Pancreas (tissue), 10 donors: Measurements from ENCODE around the gene ZNF587B. TPM values are rescaled to one million over a fixed set of nuclear protein-coding genes. Genes with fewer than 3 reads are reported as not detected.
"Not testable (repeated sequence)": the region's sequence is repeated elsewhere in the genome, so short reads cannot be mapped to it uniquely, and the experiment has no call there.

Source experiments
- ATAC-seq, 4 donors: fragments of 200-7000 bp; cut with Tn5 transposase; one replicate each; pipeline versions ENCODE4 v1.8.0 to v1.9.1; 2020; ENCODE audit warnings: mild to moderate bottlenecking in 4 of 4, moderate library complexity in 4 of 4
- DNase-seq, 6 donors: peaks; one replicate each; pipeline ENCODE4 v3.0.0-alpha.2; 2020
- FAIRE-seq: peaks from 2 replicates; lab custom pipeline; 2012; peaks lifted over from hg19 to GRCh38; lab: Jason Lieb, UNC
- H3K27ac ChIP-seq, 4 donors: fragments of 200-600 bp; sonication (generic); 1 replicate in 3 of 4; 2 replicates in 1 of 4; pipeline versions ENCODE4 v1.5.0 to v1.8.0; 2020
- H3K27me3 ChIP-seq, 4 donors: fragments of 200-600 bp; one replicate each; pipeline ENCODE4 v1.8.0; 2021
- H3K36me3 ChIP-seq, 3 donors: fragments of 200-600 bp; sonication (generic) in 1 of 3; one replicate each; pipeline versions ENCODE4 v1.5.0 to v1.8.0; 2020 to 2021
- H3K4me1 ChIP-seq, 3 donors: fragments of 200-600 bp; one replicate each; pipeline ENCODE4 v1.8.0; 2021
- H3K4me3 ChIP-seq, 4 donors: fragments of 200-600 bp; sonication (generic) in 2 of 4; one replicate each; pipeline versions ENCODE4 v1.5.0 to v1.8.0; 2020 to 2021
- H3K9me3 ChIP-seq, 4 donors: fragments of 200-600 bp; one replicate each; pipeline ENCODE4 v1.8.0; 2021
- WGBS, 2 donors: extraction: QIAGEN DNeasy Blood & Tissue Kit; methylation state at CpG; one replicate each; pipeline ENCODE4 v1.1.7; 2013; 5-methylcytosine and 5-hydroxymethylcytosine counted together
- intact Hi-C, 3 donors: fragments of 100-400 bp; cut with DNase I; formaldehyde crosslinking; loops; one replicate each; pipeline versions ENCODE4 v1.11.1 to v1.14.2; 2022
- polyA plus RNA-seq, 2 donors: library from polyadenylated mRNA; stranded (reverse); fragments of 200-250 nt; gene quantifications; one replicate each; pipeline ENCODE4 v1.2.3, GENCODE V29; 2013
- total RNA-seq, 6 donors: library from RNA; stranded (reverse); fragmentation: NEBNext Ultra II Directional in 4 of 6; extraction: Animal tissue kit (Norgen Biotek cat#: 25700) in 4 of 6; gene quantifications; one replicate each; pipeline versions ENCODE4 v1.2.1 to v1.2.4, GENCODE V29; 2021 to 2023
- TF ChIP-seq, protein P1 (sequence below), 4 donors: fragments of 200-600 bp; sonication (generic) in 3 of 4; IDR thresholded peaks; one replicate each; pipeline versions ENCODE4 v1.5.0 to v1.8.0; 2021; ENCODE audit warnings: antibody characterized with exemption in 4 of 4
- donor health status: healthy with polysubstance abuse.
- donor health status: DM: no; HTN: no; CAD: no; lungs with moderate emphysema.
- donor health status: DM: no; HTN: no; CAD: no.
- donor health status: control.
- donor health status: control.
- donor health status: Bipolar disorder and iron deficiency.
- donor health status: DM: yes; HTN: yes; CAD: no.
- donor health status: DM: no; HTN: no; CAD: no.
- donor health status: DM: no; HTN: no; CAD: no.
- donor health status: DM: yes; HTN: yes; CAD: no.

The ZNF587B gene
- total and polyA plus RNA-seq, 8 donors: 4.4 to 10.3 (median 8.5) TPM

DNA sequence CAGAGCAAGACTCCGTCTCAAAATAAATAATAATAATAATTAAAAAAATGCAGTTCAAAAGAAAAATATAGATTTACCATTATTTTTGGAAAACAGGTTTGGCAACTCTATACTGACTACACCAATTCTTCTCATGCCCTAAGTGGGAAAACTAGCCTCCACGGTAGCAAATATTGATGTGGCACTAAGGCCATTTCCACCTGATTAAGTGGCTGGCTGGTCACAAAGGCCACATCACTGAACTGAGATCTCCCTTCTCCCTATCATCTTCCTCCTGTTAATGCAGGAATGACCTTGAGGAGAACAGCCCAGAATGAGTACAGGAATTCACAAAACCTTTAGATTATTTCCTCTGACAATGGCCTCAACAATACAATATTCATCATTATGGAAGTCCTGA lies 40.1 kb downstream of the ZNF587B start:
- H3K27ac ChIP-seq: no peak overlapping the region
- H3K9me3 ChIP-seq: peaks cover 0 to 5% (median 2%) of the 10 kb centered on the region in 4 donors
- TF ChIP-seq, protein P1, sequence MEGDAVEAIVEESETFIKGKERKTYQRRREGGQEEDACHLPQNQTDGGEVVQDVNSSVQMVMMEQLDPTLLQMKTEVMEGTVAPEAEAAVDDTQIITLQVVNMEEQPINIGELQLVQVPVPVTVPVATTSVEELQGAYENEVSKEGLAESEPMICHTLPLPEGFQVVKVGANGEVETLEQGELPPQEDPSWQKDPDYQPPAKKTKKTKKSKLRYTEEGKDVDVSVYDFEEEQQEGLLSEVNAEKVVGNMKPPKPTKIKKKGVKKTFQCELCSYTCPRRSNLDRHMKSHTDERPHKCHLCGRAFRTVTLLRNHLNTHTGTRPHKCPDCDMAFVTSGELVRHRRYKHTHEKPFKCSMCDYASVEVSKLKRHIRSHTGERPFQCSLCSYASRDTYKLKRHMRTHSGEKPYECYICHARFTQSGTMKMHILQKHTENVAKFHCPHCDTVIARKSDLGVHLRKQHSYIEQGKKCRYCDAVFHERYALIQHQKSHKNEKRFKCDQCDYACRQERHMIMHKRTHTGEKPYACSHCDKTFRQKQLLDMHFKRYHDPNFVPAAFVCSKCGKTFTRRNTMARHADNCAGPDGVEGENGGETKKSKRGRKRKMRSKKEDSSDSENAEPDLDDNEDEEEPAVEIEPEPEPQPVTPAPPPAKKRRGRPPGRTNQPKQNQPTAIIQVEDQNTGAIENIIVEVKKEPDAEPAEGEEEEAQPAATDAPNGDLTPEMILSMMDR (IDR thresholded peaks at IDR 0.05): no peak
- no peaks in the 10 kb centered on the region for H3K4me1 ChIP-seq
- 26 to 33% methylated on average over 2 of the region's 2 CpGs for WGBS, 2 donors
- peaks cover under 1 to 30% (median 27%) of the 10 kb centered on the region in 3 donors for H3K36me3 ChIP-seq
- DNase-seq (no peak), ATAC-seq (peak in 1 of 4 donors; percentile 21), FAIRE-seq (no peak)
- intact Hi-C loops: no loop called here
- no peaks in the 10 kb centered on the region for H3K27me3 ChIP-seq
- H3K4me3 ChIP-seq: no peak overlapping the region

DNA sequence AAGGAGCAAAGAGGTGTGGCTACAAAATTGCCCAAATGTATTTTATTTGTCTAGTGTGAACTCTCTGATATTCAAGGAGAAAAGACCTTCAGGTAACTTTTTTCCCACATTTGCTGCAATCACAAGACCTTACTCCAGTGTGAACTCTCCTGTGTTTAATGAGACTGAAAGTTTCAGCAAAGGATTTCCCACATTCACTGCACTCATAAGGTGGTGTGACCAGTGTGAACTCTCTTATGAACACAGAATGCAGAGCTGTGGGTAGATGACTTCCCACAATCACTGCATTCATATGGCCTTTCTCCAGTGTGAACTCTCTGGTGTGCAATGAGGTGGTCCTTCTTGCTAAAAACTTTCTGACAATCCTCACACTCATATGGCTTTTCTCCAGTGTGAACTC lies 42.4 kb downstream of the ZNF587B start:
- TF ChIP-seq, protein P1 (IDR thresholded peaks at IDR 0.05): no peak
- FAIRE-seq: no peak

DNA sequence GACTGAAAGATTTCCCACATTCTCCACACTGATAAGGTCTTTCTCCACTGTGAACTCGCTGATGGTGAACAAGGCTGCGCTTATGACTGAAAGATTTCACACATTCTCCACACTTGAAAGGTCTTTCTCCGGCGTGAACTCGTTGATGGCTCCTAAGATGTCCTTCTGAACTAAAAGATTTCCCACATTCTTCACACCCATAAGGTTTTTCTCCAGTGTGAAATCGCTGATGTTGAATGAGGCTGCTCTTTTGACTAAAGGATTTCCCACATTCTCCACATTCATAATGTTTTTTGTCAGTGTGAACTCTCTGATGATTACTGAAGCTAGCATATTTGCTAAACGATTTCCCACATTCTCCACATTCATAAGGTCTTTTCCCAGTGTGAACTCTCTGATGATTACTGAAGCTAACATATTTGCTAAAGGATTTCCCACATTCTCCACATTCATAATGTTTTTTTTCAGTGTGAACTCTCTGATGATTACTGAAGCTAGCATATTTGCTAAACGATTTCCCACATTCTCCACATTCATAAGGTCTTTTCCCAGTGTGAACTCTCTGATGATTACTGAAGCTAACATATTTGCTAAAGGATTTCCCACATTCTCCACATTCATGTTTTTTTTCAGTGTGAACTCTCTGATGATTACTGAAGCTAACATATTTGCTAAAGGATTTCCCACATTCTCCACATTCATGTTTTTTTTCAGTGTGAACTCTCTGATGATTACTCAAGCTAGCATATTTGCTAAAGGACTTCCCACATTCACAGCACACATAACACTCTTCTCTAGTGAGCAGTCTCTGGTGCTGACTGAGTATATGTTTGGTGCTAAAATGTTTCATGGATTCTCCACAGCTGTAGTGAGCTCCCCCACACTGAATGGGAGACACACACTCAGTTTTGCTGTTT lies 44.0 kb downstream of the ZNF587B start:
- 89 to 92% methylated on average over 8 of the region's 8 CpGs for WGBS, 2 donors
- H3K27ac ChIP-seq, DNase-seq, H3K4me3 ChIP-seq, H3K36me3 ChIP-seq, H3K27me3 ChIP-seq, H3K9me3 ChIP-seq, intact Hi-C loops, ATAC-seq, H3K4me1 ChIP-seq, FAIRE-seq: not testable (repeated sequence)

More for the DNA sequence above, 42.4 kb downstream of the ZNF587B start:
- intact Hi-C loops: no loop called here
- no peaks in the 10 kb centered on the region for H3K4me1 ChIP-seq
- peaks cover 0 to 5% (median 2%) of the 10 kb centered on the region in 4 donors for H3K9me3 ChIP-seq
- no peak overlapping the region for H3K4me3 ChIP-seq
- ATAC-seq (no peak), DNase-seq (no peak)
- no peak overlapping the region for H3K27ac ChIP-seq
- no peaks in the 10 kb centered on the region for H3K27me3 ChIP-seq
- peaks cover 0 to 10% (median 7%) of the 10 kb centered on the region in 3 donors for H3K36me3 ChIP-seq

DNA sequence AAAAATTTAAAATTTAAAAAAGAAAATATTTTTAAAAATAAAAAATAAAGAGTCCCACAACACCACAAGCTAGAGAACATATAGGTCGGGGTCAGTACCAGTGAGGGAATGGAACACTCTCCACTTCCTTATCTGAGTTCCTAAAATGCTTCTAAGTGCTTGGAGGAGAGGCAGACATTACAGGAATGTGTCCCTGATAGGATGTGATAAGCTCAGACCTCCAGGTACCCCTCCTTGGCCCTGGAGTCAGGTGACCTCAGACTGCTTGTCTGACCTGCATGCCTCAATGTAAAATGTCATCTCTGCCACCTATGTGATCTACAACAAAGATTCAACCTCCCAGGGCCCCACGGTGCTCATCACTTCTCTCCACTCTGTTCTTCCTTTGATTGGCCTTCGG lies 55.9 kb downstream of the ZNF587B start:
- intact Hi-C loops: no loop called here
- Histone ChIP-seq H3K9me3 (no peaks in the 10 kb centered on the region), H3K4me1 (no peaks in the 10 kb centered on the region), H3K36me3 (no peaks in the 10 kb centered on the region), H3K27ac (no peak overlapping the region), H3K4me3 (no peak overlapping the region), H3K27me3 (no peaks in the 10 kb centered on the region)
- TF ChIP-seq, protein P1 (IDR thresholded peaks at IDR 0.05): no peak
- 77 to 81% methylated on average over 3 of the region's 3 CpGs for WGBS, 2 donors
- no peak for DNase-seq
- no peak for ATAC-seq
- no peak for FAIRE-seq

DNA sequence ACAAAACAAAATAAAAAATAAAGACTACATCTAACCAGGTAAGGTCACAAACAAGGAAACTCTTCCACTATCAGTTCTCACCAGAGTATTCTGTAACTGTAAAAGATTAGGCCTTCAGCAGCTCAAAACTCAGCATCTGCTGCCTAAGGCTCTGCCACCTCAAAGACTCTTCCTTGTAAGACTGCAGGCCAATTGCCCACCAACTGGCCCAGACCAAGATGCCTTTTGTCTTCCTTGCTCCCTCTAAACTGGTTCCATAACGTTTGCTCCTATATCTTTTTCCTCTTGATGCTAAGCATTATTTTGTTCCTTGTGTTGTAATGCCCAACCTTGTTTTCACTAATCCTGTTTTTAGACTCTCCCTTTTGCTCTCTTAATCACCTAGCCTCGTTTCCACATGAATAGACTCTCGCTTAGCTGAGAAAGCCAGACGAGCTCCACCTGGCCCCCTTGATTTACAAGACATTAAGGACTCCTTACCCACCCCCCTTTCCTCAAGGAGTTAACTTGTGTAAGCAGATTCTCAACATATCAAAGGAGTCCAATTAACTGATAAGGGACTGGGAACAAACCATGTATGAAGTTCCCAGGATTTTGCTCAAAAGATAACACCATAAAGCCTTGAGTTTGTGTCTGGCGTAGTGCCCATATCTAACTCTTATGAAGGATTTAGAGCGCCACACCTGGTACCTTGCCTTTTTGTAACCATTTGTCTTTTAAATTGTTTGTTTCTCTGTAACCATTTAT lies 57.3 kb downstream of the ZNF587B start:
- H3K4me3 ChIP-seq: peak overlapping the region in 2 of 4 donors; percentile 37 to 45

More for the DNA sequence above, 57.3 kb downstream of the ZNF587B start:
- Histone ChIP-seq H3K27me3 (no peaks in the 10 kb centered on the region), H3K27ac (no peak overlapping the region), H3K9me3 (no peaks in the 10 kb centered on the region), H3K4me1 (no peaks in the 10 kb centered on the region), H3K36me3 (no peaks in the 10 kb centered on the region)
- DNase-seq (no peak), ATAC-seq (no peak), FAIRE-seq (no peak)
- intact Hi-C loops: no loop called here
- TF ChIP-seq, protein P1 (IDR thresholded peaks at IDR 0.05): no peak
- 23 to 29% methylated on average over 6 of the region's 6 CpGs for WGBS, 2 donors
